Common myeloid progenitor, CD34-positive (primary cell): ENCODE results near the gene GLIPR1.
A peak's percentile ranks its signal among the peaks of the same experiment; 100 is the strongest.
"Not testable (repeated sequence)": the region's sequence is repeated elsewhere in the genome, so short reads cannot be mapped to it uniquely, and the experiment has no call there.

ENCODE experiments used
- CTCF ChIA-PET: fragments of 350-600 bp; sonication (Branson Sonifier 250); formaldehyde crosslinking; loops from one replicate; lab custom pipeline; 2021; ENCODE audit warnings: antibody characterized with exemption; lab: Charles Lee
- POLR2A ChIA-PET: fragments of 350-600 bp; sonication (Branson Sonifier 250); formaldehyde crosslinking; loops from one replicate; lab custom pipeline; 2021; ENCODE audit warnings: antibody characterized with exemption; lab: Charles Lee
- DNase-seq, 3 donors: peaks; one replicate each; pipeline versions ENCODE4 v3.0.0 to v3.0.0-alpha.2; 2013
- H3K27ac ChIP-seq, 2 experiments: 1 replicate in 1 of 2; 2 replicates in 1 of 2; pipeline ENCODE4 v1.7.0; 2013; ENCODE audit warnings: inconsistent platforms in 2 of 2, low read length in 2 of 2, mild to moderate bottlenecking in 2 of 2, low read depth in 1 of 2, moderate library complexity in 1 of 2; ENCODE audit not compliant: severe bottlenecking in 2 of 2, insufficient read depth in 1 of 2, poor library complexity in 1 of 2
- H3K27me3 ChIP-seq, 5 experiments: replicated peaks in 2 of 5; 1 replicate in 3 of 5; 2 replicates in 2 of 5; pipeline versions ENCODE4 v1.6.1 to v1.7.0; 2013; ENCODE audit warnings: low read length in 4 of 5, mild to moderate bottlenecking in 2 of 5, moderate library complexity in 2 of 5, inconsistent platforms in 1 of 5; ENCODE audit not compliant: insufficient read depth in 5 of 5, control insufficient read depth in 4 of 5
- H3K36me3 ChIP-seq, 4 experiments: 1 replicate in 2 of 4; 2 replicates in 2 of 4; pipeline versions ENCODE4 v1.6.1 to v1.7.0; 2013; ENCODE audit warnings: low read length in 3 of 4, control low read depth in 1 of 4, mild to moderate bottlenecking in 1 of 4; ENCODE audit not compliant: control insufficient read depth in 4 of 4, insufficient read depth in 4 of 4
- H3K4me1 ChIP-seq, 4 experiments: 1 replicate in 3 of 4; 2 replicates in 1 of 4; pipeline versions ENCODE4 v1.6.1 to v1.7.1; 2013; ENCODE audit warnings: low read length in 3 of 4, mild to moderate bottlenecking in 3 of 4, control low read depth in 1 of 4, inconsistent platforms in 1 of 4, moderate library complexity in 1 of 4; ENCODE audit not compliant: control insufficient read depth in 4 of 4, insufficient read depth in 4 of 4; ENCODE audit errors: control extremely low read depth in 1 of 4
- H3K4me3 ChIP-seq, 7 experiments: 1 replicate in 4 of 7; 2 replicates in 3 of 7; pipeline versions ENCODE4 v1.5.1 to v1.7.0; 2013; ENCODE audit warnings: mild to moderate bottlenecking in 7 of 7, low read length in 6 of 7, moderate library complexity in 6 of 7, inconsistent platforms in 2 of 7, low read depth in 2 of 7, control low read depth in 1 of 7; ENCODE audit not compliant: insufficient read depth in 4 of 7, control insufficient read depth in 1 of 7; ENCODE audit errors: extremely low read depth in 1 of 7
- H3K9me3 ChIP-seq, 5 experiments: 1 replicate in 4 of 5; 2 replicates in 1 of 5; pipeline versions ENCODE4 v1.6.1 to v1.7.1; 2013; ENCODE audit warnings: low read length in 4 of 5, mild to moderate bottlenecking in 2 of 5, inconsistent platforms in 1 of 5, low read depth in 1 of 5, moderate library complexity in 1 of 5; ENCODE audit not compliant: control insufficient read depth in 4 of 5, insufficient read depth in 2 of 5; ENCODE audit errors: control extremely low read depth in 1 of 5
- WGBS: methylation state at CpG from one replicate; pipeline ENCODE4 v1.1.5; 2013; ENCODE audit not compliant: insufficient coverage; 5-methylcytosine and 5-hydroxymethylcytosine counted together

GLIPR1 gene

DNA sequence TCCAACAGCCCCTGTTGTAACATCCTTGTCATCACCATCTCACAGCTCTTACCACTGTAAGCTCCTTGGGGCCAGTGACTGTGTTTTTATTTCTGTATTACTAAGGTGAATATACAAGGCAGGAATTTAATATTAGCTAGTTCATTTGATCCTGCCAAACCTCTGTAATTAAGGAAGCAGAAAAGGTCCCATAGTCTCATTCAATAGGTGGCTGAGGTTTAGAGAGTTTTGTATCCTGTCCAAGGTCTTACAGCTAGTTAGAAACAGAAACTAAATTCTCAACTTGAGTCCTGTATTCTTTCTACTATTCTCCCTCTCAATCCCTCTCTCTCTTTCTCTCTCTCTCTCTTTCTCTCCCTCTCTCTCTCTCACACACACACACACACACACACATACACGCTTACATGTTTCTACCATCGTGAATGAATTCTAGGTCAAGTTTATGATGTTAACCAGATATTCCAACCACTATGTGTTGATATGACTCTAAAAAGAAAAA, 543 bp upstream of the GLIPR1 start:
- POLR2A ChIA-PET = no interaction called here
- peaks cover 0 to 18% (median 0%) of the 10 kb centered on the region in 4 experiments for H3K36me3 ChIP-seq
- H3K9me3 ChIP-seq = no peaks in the 10 kb centered on the region
- H3K27me3 ChIP-seq = no peaks in the 10 kb centered on the region
- CTCF ChIA-PET = interaction anchor here (1.0 to 7.8 kb wide), 13 partner anchors 8 to 550 kb away, joined by 3 to 70 read pairs (median 4); partner anchors contain the start of genes GLIPR1L1 and GLIPR1L2
- no CpG with 5 or more reads among the region's 2 CpGs for WGBS
- DNase-seq = peak; percentile 54 to 82 (median 77)
- H3K4me3 ChIP-seq = peak overlapping the region in 6 of 7 experiments; percentile 67 to 91 (median 68)
- peaks cover 53 to 88% (median 73%) of the 10 kb centered on the region in 4 experiments for H3K4me1 ChIP-seq
- H3K27ac ChIP-seq = peak overlapping the region; percentile 80 to 87

DNA sequence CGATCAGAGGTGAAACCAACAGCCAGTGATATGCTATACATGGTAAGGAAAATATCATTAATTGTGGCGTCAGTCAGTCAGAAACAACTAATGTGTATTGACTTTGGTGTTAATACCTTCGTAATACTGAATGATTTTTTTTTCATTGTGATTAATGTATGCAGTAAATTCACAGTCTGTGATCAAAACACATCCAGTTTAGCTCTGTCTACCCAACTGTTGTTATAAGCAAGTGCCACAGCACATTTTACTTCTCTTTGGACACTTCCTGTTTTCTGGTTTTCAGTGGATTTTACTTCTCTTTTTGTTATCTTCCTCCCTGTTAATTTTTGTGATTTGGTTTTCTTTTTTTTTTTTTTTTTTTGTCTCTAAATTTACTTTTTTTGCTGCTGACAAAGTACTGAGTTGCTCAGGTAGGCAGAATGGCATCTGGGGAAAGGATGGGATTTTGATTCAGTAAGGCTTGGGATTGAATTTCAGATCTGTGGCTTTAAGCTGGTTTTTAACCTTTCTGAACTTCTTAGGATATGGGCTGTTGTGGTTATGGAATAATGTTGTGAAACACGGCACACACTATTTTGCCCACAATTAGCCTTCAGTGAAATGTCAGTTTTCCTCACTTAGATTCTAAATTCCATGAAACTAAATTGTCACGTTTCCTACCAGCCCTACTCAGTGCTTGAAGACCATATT, 604 bp downstream of the GLIPR1 start:
- Histone ChIP-seq H3K27me3 (no peaks in the 10 kb centered on the region), H3K4me3 (peak overlapping the region in 6 of 7 experiments; percentile 67 to 91 (median 68)), H3K4me1 (peaks cover 57 to 92% (median 72%) of the 10 kb centered on the region in 4 experiments), H3K36me3 (peaks cover 0 to 24% (median 2%) of the 10 kb centered on the region in 4 experiments), H3K27ac (peak overlapping the region; percentile 80 to 87), H3K9me3 (no peaks in the 10 kb centered on the region)
- DNase-seq = peak; percentile 47 to 85 (median 74)
- CTCF ChIA-PET = interaction anchor here (1.3 to 7.8 kb wide), 6 partner anchors 9 to 549 kb away, joined by 4 to 70 read pairs (median 9); partner anchors contain the start of genes GLIPR1L1 and GLIPR1L2
- 4% methylated on average over 2 of the region's 5 CpGs for WGBS
- POLR2A ChIA-PET = no interaction called here

DNA sequence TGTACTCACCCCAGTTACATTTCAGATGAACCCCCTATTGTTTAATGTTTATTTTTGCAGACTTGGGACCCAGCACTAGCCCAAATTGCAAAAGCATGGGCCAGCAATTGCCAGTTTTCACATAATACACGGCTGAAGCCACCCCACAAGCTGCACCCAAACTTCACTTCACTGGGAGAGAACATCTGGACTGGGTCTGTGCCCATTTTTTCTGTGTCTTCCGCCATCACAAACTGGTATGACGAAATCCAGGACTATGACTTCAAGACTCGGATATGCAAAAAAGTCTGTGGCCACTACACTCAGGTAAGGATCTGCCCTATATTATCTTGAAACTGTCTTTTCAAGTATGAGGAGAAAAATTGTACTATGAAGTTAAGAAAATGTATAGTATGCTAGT, 1.2 kb downstream of the GLIPR1 start:
- 0% methylated on average over 1 of the region's 4 CpGs for whole genome bisulfite sequencing
- no peaks in the 10 kb centered on the region for H3K9me3 ChIP-seq
- ChIA-PET CTCF (interaction anchor here (1.3 to 7.8 kb wide), 4 partner anchors 21 to 148 kb away, joined by 4 to 70 read pairs (median 44); partner anchors contain the start of genes GLIPR1L1 and GLIPR1L2), POLR2A (no interaction called here)
- H3K4me3 ChIP-seq = peak overlapping the region; percentile 9 to 91 (median 68)
- H3K27ac ChIP-seq = peak overlapping the region; percentile 80 to 87
- H3K36me3 ChIP-seq = peaks cover 0 to 31% (median 3%) of the 10 kb centered on the region in 4 experiments
- H3K27me3 ChIP-seq = no peaks in the 10 kb centered on the region
- H3K4me1 ChIP-seq = peaks cover 57 to 91% (median 70%) of the 10 kb centered on the region in 4 experiments
- peak in 2 of 3 donors; percentile 54 to 57 for DNase-seq

DNA sequence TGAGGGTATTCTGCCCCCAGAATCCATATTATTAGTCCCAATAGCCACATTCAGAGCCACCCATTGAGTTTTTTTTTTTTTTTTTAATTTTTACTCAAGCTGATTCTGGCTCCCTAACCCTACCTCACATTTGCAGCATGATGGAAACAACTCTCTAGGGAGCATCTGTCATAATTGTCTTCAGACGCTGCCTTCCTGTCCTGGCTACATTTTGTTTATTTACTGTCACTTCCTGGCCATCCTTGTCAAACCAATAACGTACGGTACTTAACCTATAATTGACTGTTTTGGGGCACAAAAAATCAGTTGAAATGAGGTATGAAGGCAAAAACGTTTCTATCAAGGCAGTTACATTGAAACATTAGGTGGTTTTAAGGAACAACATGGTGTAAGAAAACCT, 2.1 kb downstream of the GLIPR1 start:
- Histone ChIP-seq H3K36me3 (peaks cover 0 to 38% (median 7%) of the 10 kb centered on the region in 4 experiments), H3K4me1 (peaks cover 61 to 87% (median 66%) of the 10 kb centered on the region in 4 experiments), H3K4me3 (peak overlapping the region in 6 of 7 experiments; percentile 67 to 91 (median 68)), H3K27ac (peak overlapping the region; percentile 80 to 87), H3K9me3 (no peaks in the 10 kb centered on the region), H3K27me3 (no peaks in the 10 kb centered on the region)
- 44% methylated on average over 1 of the region's 4 CpGs for WGBS
- DNase-seq = peak in 2 of 3 donors; percentile 29 to 31
- POLR2A ChIA-PET = no interaction called here
- CTCF ChIA-PET = interaction anchor here (1.1 to 7.8 kb wide), 10 partner anchors 8 to 149 kb away, joined by 4 to 70 read pairs (median 16); partner anchors contain the start of genes GLIPR1L1 and GLIPR1L2

DNA sequence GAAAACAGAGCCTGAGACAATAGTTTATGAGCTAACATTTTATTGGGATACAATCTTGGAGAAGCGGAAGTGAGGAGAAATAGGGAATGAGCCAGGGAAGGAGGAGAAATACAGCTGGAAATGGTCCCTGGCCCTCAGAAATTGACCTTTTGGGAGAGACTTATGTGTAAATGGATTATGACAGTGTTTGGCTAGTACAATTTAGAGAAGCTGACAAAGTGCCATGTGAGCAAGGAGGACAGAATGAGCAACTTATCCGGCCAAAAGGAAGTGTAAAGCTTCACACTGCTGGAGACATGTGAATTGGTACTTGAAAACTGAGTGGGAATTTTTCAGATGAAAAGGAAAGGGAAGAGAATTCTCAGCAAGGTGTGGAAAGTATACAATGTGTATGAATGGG, 2.9 kb downstream of the GLIPR1 start:
- Histone ChIP-seq H3K27ac (peak overlapping the region; percentile 80 to 87), H3K36me3 (peaks cover under 1 to 42% (median 7%) of the 10 kb centered on the region in 4 experiments), H3K4me3 (peak overlapping the region in 6 of 7 experiments; percentile 67 to 91 (median 68)), H3K27me3 (no peaks in the 10 kb centered on the region), H3K9me3 (no peaks in the 10 kb centered on the region), H3K4me1 (peaks cover 53 to 79% (median 59%) of the 10 kb centered on the region in 4 experiments)
- no peak for DNase-seq
- ChIA-PET CTCF (interaction anchor here (0.6 to 7.8 kb wide), 19 partner anchors 8 to 1341 kb away, joined by 3 to 70 read pairs (median 13); partner anchors contain the start of genes GLIPR1L1 and GLIPR1L2), POLR2A (interaction anchor here (1.5 kb wide), 1 partner anchor 13 kb away, joined by 3 read pairs; no protein-coding TSS in a partner anchor)
- 59% methylated on average over 2 of the region's 2 CpGs for WGBS

DNA sequence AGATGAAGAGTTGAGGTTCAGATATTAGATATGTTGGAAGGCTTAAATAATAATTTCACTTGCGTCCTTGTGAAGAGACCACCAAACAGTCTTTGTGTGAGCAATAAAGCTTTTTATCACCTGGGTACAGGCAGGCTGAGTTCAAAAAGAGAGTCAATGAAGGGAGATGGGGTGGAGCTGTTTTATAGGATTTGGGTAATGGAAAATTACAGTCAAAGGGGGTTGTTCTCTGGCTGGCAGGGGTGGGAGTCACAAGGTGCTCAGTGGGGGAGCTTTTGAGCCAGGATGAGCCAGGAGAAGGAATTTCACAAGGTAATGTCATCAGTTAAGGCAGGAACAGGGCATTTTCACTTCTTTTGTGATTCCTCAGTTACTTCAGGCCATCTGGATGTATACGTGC, 3.9 kb downstream of the GLIPR1 start:
- 100% methylated on average over 1 of the region's 2 CpGs for WGBS
- H3K9me3 ChIP-seq, DNase-seq, H3K27me3 ChIP-seq: not testable (repeated sequence)
- H3K27ac ChIP-seq = peak overlapping the region in 1 of 2 experiments; percentile 38
- peaks cover 2 to 46% (median 10%) of the 10 kb centered on the region in 4 experiments for H3K36me3 ChIP-seq
- peak overlapping the region in 4 of 7 experiments; percentile 30 to 91 (median 68) for H3K4me3 ChIP-seq
- peaks cover 43 to 75% (median 50%) of the 10 kb centered on the region in 4 experiments for H3K4me1 ChIP-seq
- ChIA-PET POLR2A (interaction anchor here (0.7 to 1.5 kb wide), 3 partner anchors 12 to 93 kb away, joined by 3 to 4 read pairs (median 3); no protein-coding TSS in a partner anchor), CTCF (interaction anchor here (0.9 to 7.8 kb wide), 25 partner anchors 8 to 553 kb away, joined by 3 to 70 read pairs (median 5); partner anchors contain the start of genes CAPS2, GLIPR1L1, GLIPR1L2 and KRR1)
